HG03045 (cell line): ENCODE measurements around the gene PPRC1.

ENCODE experiments used
- ATAC-seq: cut with Tn5 transposase; IDR thresholded peaks from one replicate; pipeline ENCODE4 v1.9.1; 2021; ENCODE audit warnings: mild to moderate bottlenecking, moderate library complexity; ENCODE audit not compliant: unreplicated experiment

The PPRC1 gene

GRCh38 chr10:102132563-102133372, at the start of gene PPRC1:
PPRC1 (plus strand) TSS chr10:102133040; CDS start chr10:102133069, 29 bp downstream.
- peak; percentile 88 for ATAC-seq

GRCh38 chr10:102083541-102083940, 49.3 kb upstream of the PPRC1 start:
- no peak for ATAC-seq

- no peak for ATAC-seq
Observed at GRCh38 chr10:102085336-102085735, 47.5 kb upstream of the PPRC1 start.

GRCh38 chr10:102086196-102086595, 46.6 kb upstream of the PPRC1 start:
- no peak for ATAC-seq

GRCh38 chr10:102090772-102091171, 42.1 kb upstream of the PPRC1 start:
- no peak for ATAC-seq

- ATAC-seq = no peak
Observed at GRCh38 chr10:102096449-102096848, 36.4 kb upstream of the PPRC1 start.

- no peak for ATAC-seq
Observed at GRCh38 chr10:102101152-102101551, 31.7 kb upstream of the PPRC1 start.

GRCh38 chr10:102102421-102102820, 30.4 kb upstream of the PPRC1 start:
- ATAC-seq = no peak

- no peak for ATAC-seq
Observed at GRCh38 chr10:102106998-102107397, 25.8 kb upstream of the PPRC1 start.

GRCh38 chr10:102109166-102110116, 23.4 kb upstream of the PPRC1 start:
- ATAC-seq = no peak

- ATAC-seq = no peak
Observed at GRCh38 chr10:102111276-102111675, 21.6 kb upstream of the PPRC1 start.

- ATAC-seq = no peak
Observed at GRCh38 chr10:102112210-102112817, 20.5 kb upstream of the PPRC1 start.

GRCh38 chr10:102113261-102113955, 19.4 kb upstream of the PPRC1 start:
- no peak for ATAC-seq

GRCh38 chr10:102113956-102114857, 18.6 kb upstream of the PPRC1 start:
- ATAC-seq = peak; percentile 19

GRCh38 chr10:102114861-102115618, 17.8 kb upstream of the PPRC1 start:
- peak; percentile 74 for ATAC-seq

GRCh38 chr10:102115775-102116174, 17.1 kb upstream of the PPRC1 start:
- no peak for ATAC-seq

- ATAC-seq = no peak
Observed at GRCh38 chr10:102116656-102117055, 16.2 kb upstream of the PPRC1 start.

- no peak for ATAC-seq
Observed at GRCh38 chr10:102117391-102118159, 15.3 kb upstream of the PPRC1 start.
